Vagina (tissue), 2 donors: Measurements from ENCODE around the gene LRP2.

Experiments used
- POLR2A ChIP-seq, 2 donors: fragments of 450-650 bp; IDR thresholded peaks; one replicate each; pipeline ENCODE4 v1.6.1; 2017; ENCODE audit warnings: antibody characterized with exemption in 2 of 2, mild to moderate bottlenecking in 2 of 2, moderate library complexity in 2 of 2
- TF ChIP-seq, protein P1 (sequence below), 3 experiments: fragments of 450-650 bp in 2 of 3; fragments of 200-600 bp in 1 of 3; sonication (generic) in 1 of 3; IDR thresholded peaks; one replicate each; pipeline ENCODE4 v1.5.1; 2017 to 2019; ENCODE audit warnings: antibody characterized with exemption in 3 of 3, mild to moderate bottlenecking in 2 of 3, moderate library complexity in 2 of 3

DNA sequence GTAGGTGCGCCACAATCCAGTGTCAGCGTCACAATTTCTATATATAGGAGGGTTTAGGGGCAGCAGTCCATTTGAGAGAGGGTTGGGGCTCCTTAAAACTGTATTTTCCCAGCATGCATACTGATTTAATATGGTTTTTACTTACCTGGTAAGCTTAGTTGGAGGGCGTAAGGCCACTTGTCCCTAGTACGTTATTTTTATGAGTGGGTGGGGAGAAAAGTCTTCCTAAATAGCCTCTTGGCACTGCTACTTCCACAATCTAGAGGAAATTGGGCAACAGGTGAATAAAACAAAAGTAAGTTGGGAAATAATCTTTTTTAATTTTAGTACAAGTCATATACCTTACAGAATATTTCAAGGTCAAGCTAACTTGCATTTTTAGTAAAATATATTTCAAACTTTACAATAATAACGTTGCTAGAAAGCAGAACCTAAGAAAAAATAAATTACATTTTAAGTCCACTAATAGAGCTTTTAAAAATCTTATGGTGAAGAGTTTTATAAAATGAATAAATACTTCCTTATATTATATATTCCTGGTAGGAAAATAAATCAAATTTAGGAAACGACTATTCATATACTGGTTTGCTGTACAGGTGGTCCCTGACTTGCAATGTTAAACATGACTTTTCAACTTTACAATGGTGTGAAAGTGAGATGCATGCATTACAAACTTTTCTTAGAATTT lies 272.1 kb downstream of the LRP2 start:
- TF ChIP-seq, protein P1, sequence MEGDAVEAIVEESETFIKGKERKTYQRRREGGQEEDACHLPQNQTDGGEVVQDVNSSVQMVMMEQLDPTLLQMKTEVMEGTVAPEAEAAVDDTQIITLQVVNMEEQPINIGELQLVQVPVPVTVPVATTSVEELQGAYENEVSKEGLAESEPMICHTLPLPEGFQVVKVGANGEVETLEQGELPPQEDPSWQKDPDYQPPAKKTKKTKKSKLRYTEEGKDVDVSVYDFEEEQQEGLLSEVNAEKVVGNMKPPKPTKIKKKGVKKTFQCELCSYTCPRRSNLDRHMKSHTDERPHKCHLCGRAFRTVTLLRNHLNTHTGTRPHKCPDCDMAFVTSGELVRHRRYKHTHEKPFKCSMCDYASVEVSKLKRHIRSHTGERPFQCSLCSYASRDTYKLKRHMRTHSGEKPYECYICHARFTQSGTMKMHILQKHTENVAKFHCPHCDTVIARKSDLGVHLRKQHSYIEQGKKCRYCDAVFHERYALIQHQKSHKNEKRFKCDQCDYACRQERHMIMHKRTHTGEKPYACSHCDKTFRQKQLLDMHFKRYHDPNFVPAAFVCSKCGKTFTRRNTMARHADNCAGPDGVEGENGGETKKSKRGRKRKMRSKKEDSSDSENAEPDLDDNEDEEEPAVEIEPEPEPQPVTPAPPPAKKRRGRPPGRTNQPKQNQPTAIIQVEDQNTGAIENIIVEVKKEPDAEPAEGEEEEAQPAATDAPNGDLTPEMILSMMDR (IDR thresholded peaks at IDR 0.05) = no peak
- no peak for TF ChIP-seq POLR2A (IDR thresholded peaks at IDR 0.05)
